Measurements from ENCODE around the gene DAPK3.

The DAPK3 gene

DNA sequence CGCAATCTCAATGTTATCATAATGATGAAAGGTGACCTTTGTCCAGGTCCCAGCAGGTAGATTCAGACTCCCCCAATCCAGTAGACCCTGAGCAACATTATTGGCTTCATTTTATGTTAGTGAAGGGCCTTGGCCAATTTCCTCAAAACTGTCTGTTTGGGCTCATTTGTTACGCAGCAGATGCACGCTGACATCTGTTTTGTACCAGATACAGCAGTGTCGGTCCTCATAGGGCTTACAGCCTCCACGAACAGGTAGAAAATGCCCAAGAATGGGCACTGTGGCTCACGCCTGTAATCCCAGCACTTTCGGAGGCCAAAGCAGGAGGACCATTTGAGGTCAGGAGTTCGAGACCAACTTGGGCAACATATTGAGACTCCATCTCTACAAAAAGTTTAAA lies 51.1 kb downstream of the DAPK3 start:
- TF ChIP-seq YY1 (tag by site-specific recombination; IDR thresholded peaks at IDR 0.05) = no peak
- peak; percentile 99 for TF ChIP-seq RBAK (tag by site-specific recombination; IDR thresholded peaks at IDR 0.05)
- TF ChIP-seq ZNF239 (tag by site-specific recombination; IDR thresholded peaks at IDR 0.05) = no peak
- Histone ChIP-seq H3K27ac (ENCODE audit: extremely low read depth, low read depth, low read length) (no peak overlapping the region), H3K9me3 (ENCODE audit: control insufficient read depth, insufficient read depth, low read depth, low read length) (no peaks in the 10 kb centered on the region), H3K36me3 (ENCODE audit: control insufficient read depth in 2 of 2, insufficient read depth in 1 of 2, low read length in 2 of 2) (no peaks in the 10 kb centered on the region), H3K4me1 (ENCODE audit: control insufficient read depth, insufficient read depth, low read length) (no peaks in the 10 kb centered on the region), H3K4me3 (ENCODE audit: low read depth, low read length) (no peak overlapping the region)
- ChIA-PET CTCF (interaction anchor here (0.8 kb wide), 1 partner anchor 580 kb away, joined by 3 read pairs; no protein-coding TSS in a partner anchor), POLR2A (no interaction called here)

DNA sequence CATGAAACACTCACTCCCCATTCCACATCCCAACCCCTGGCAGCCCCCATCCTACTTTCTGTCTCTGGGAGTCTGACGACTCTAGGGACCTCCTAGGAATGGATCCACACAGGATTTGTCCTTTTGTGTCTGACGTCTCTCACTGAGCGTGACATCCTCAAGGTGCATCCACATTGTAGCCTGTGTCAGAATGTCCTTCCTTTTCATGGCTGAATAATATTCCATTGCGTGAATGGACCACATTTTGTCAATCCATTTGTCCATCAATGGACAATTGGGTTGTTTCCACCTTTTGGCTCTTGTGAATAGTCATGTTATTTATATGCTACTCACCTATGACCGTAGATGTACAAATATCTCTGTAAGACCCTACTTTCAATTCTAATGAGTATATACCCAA lies 54.9 kb downstream of the DAPK3 start:
- Histone ChIP-seq H3K4me3 (ENCODE audit: low read depth, low read length) (no peak overlapping the region), H3K27ac (ENCODE audit: extremely low read depth, low read depth, low read length) (no peak overlapping the region), H3K4me1 (ENCODE audit: control insufficient read depth, insufficient read depth, low read length) (no peaks in the 10 kb centered on the region), H3K36me3 (ENCODE audit: control insufficient read depth in 2 of 2, insufficient read depth in 1 of 2, low read length in 2 of 2) (no peaks in the 10 kb centered on the region), H3K9me3 (ENCODE audit: control insufficient read depth, insufficient read depth, low read depth, low read length) (no peaks in the 10 kb centered on the region)
- ChIA-PET CTCF (no interaction called here), POLR2A (no interaction called here)
- TF ChIP-seq ZEB2 (tag by site-specific recombination; IDR thresholded peaks at IDR 0.05) (no peak), ZNF670 (tag by site-specific recombination; IDR thresholded peaks at IDR 0.05; ENCODE audit: low read depth) (no peak), ZNF266 (tag by site-specific recombination; IDR thresholded peaks at IDR 0.05; ENCODE audit: low read depth) (no peak), FEZF1 (tag by site-specific recombination; IDR thresholded peaks at IDR 0.05) (no peak), MEIS1 (CRISPR knock-in tag; IDR thresholded peaks at IDR 0.05; ENCODE audit: borderline replicate concordance) (no peak), ZNF146 (tag by site-specific recombination; IDR thresholded peaks at IDR 0.05) (peak; percentile 97)
- TF ChIP-seq, protein P1, sequence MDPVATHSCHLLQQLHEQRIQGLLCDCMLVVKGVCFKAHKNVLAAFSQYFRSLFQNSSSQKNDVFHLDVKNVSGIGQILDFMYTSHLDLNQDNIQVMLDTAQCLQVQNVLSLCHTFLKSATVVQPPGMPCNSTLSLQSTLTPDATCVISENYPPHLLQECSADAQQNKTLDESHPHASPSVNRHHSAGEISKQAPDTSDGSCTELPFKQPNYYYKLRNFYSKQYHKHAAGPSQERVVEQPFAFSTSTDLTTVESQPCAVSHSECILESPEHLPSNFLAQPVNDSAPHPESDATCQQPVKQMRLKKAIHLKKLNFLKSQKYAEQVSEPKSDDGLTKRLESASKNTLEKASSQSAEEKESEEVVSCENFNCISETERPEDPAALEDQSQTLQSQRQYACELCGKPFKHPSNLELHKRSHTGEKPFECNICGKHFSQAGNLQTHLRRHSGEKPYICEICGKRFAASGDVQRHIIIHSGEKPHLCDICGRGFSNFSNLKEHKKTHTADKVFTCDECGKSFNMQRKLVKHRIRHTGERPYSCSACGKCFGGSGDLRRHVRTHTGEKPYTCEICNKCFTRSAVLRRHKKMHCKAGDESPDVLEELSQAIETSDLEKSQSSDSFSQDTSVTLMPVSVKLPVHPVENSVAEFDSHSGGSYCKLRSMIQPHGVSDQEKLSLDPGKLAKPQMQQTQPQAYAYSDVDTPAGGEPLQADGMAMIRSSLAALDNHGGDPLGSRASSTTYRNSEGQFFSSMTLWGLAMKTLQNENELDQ (tag by site-specific recombination; IDR thresholded peaks at IDR 0.05; ENCODE audit: low read depth) = no peak
- TF ChIP-seq, protein P2, sequence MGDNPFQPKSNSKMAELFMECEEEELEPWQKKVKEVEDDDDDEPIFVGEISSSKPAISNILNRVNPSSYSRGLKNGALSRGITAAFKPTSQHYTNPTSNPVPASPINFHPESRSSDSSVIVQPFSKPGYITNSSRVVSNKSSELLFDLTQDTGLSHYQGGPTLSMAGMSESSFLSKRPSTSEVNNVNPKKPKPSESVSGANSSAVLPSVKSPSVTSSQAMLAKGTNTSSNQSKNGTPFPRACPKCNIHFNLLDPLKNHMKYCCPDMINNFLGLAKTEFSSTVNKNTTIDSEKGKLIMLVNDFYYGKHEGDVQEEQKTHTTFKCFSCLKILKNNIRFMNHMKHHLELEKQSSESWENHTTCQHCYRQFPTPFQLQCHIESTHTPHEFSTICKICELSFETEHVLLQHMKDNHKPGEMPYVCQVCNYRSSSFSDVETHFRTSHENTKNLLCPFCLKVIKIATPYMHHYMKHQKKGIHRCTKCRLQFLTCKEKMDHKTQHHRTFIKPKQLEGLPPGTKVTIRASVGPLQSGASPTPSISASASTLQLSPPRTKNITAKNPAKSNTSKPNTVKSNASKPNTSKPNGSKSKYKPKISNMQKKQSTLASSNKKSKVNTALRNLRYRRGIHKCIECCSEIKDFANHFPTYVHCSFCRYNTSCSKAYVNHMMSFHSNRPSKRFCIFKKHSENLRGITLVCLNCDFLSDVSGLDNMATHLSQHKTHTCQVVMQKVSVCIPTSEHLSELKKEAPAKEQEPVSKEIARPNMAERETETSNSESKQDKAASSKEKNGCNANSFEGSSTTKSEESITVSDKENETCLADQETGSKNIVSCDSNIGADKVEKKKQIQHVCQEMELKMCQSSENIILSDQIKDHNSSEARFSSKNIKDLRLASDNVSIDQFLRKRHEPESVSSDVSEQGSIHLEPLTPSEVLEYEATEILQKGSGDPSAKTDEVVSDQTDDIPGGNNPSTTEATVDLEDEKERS (tag by site-specific recombination; IDR thresholded peaks at IDR 0.05) = 0 out of 2 replicates have a peak, but pooled peaks have one; percentile 52

DNA sequence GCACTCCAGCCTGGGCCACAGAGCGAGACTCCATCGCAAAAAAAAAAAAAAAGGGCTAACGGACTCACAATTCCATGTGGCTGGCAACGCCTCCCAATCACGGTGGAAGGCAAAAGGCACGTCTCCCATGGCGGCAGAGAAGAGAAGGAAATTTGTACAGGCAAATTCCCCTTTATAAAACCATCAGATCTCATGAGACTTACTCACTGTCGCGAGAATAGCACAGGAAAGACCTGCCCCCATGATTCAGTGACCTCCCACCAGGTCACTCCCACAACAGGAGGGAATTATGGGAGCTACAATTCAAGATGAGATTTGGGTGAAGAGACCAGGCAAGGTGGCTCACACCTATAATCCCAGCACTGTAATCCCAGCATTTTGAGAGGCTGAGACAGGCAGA lies 56.7 kb downstream of the DAPK3 start:
- CTCF ChIA-PET = no interaction called here
- Histone ChIP-seq H3K4me1 (ENCODE audit: control insufficient read depth, insufficient read depth, low read length) (no peaks in the 10 kb centered on the region), H3K9me3 (ENCODE audit: control insufficient read depth, insufficient read depth, low read depth, low read length) (no peaks in the 10 kb centered on the region), H3K36me3 (ENCODE audit: control insufficient read depth in 2 of 2, insufficient read depth in 1 of 2, low read length in 2 of 2) (no peaks in the 10 kb centered on the region), H3K27ac (ENCODE audit: extremely low read depth, low read depth, low read length) (no peak overlapping the region), H3K4me3 (ENCODE audit: low read depth, low read length) (no peak overlapping the region)
- POLR2A ChIA-PET = no interaction called here
- TF ChIP-seq ZNF747 (tag by site-specific recombination; IDR thresholded peaks at IDR 0.05) (no peak), ZIC2 (tag by site-specific recombination; IDR thresholded peaks at IDR 0.05) (no peak), ZNF791 (tag by site-specific recombination; IDR thresholded peaks at IDR 0.05) (no peak), ZNF157 (tag by site-specific recombination; IDR thresholded peaks at IDR 0.05) (no peak), SP3 (tag by site-specific recombination; IDR thresholded peaks at IDR 0.05) (0 out of 2 replicates have a peak, but pooled peaks have one; percentile 21), ZNF184 (tag by site-specific recombination; IDR thresholded peaks at IDR 0.05) (peak; percentile 61; the same call in 1 of the 2 replicates)
